ENCODE measurements around the gene LTB4R2. TPM values are rescaled to one million over a fixed set of nuclear protein-coding genes. Genes with fewer than 3 reads are reported as not detected.
A peak's percentile ranks its signal among the peaks of the same experiment; 100 is the strongest.

LTB4R2 gene, protein sequence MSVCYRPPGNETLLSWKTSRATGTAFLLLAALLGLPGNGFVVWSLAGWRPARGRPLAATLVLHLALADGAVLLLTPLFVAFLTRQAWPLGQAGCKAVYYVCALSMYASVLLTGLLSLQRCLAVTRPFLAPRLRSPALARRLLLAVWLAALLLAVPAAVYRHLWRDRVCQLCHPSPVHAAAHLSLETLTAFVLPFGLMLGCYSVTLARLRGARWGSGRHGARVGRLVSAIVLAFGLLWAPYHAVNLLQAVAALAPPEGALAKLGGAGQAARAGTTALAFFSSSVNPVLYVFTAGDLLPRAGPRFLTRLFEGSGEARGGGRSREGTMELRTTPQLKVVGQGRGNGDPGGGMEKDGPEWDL
- 10 to 100 TPM; 17.8 to 18.7 TPM for total RNA-seq

- H3K9me3 Mint-ChIP-seq (ENCODE audit: insufficient read depth), result no peaks in the 10 kb centered on the region
- ATAC-seq (no peak), DNase-seq (no peak)
- POLR2A ChIA-PET, result interaction anchor here (0.7 to 4.4 kb wide), 12 partner anchors 9 to 174 kb away, joined by 3 to 23 read pairs (median 4); partner anchors contain the start of genes CBLN3, CHMP4A, DHRS1 and IRF9
- peaks cover 73% of the 10 kb centered on the region for H3K4me1 Mint-ChIP-seq (ENCODE audit: low read depth)
- CTCF ChIA-PET, result interaction anchor here (0.8 to 26.4 kb wide), 20 partner anchors 10 to 192 kb away, joined by 3 to 801 read pairs (median 12); partner anchors contain the start of genes ADCY4, CBLN3, DHRS1 and GMPR2
- no peaks in the 10 kb centered on the region for H3K27me3 Mint-ChIP-seq (ENCODE audit: low read depth)
- peak within 1 kb of the TSS; percentile 94 for H3K27ac Mint-ChIP-seq
- peak within 1 kb of the TSS; percentile 72 for H3K4me3 Mint-ChIP-seq
- peaks cover 79% of the 10 kb centered on the region for H3K36me3 Mint-ChIP-seq (ENCODE audit: low read depth)
Observed at GRCh38 chr14:24309538-24310264, at the start of gene LTB4R2. Gene LTB4R2, plus strand, starts transcription at chr14:24310140. Its CDS starts 525 bp downstream, at chr14:24310665.

- no peaks in the 10 kb centered on the region for H3K4me1 Mint-ChIP-seq (ENCODE audit: low read depth)
- no peaks in the 10 kb centered on the region for H3K9me3 Mint-ChIP-seq (ENCODE audit: insufficient read depth)
- no peak overlapping the region for H3K27ac Mint-ChIP-seq
- CTCF ChIA-PET, result no interaction called here
- no peaks in the 10 kb centered on the region for H3K27me3 Mint-ChIP-seq (ENCODE audit: low read depth)
- H3K36me3 Mint-ChIP-seq (ENCODE audit: low read depth), result no peaks in the 10 kb centered on the region
- no peak for ATAC-seq
- no peak overlapping the region for H3K4me3 Mint-ChIP-seq
- POLR2A ChIA-PET, result no interaction called here
- no peak for DNase-seq
Observed at GRCh38 chr14:24260780-24261157, 49.2 kb upstream of the LTB4R2 start.

- Mint-ChIP-seq H3K9me3 (ENCODE audit: insufficient read depth) (no peaks in the 10 kb centered on the region), H3K4me1 (ENCODE audit: low read depth) (no peaks in the 10 kb centered on the region), H3K27ac (no peak overlapping the region), H3K27me3 (ENCODE audit: low read depth) (no peaks in the 10 kb centered on the region), H3K36me3 (ENCODE audit: low read depth) (peaks cover 3% of the 10 kb centered on the region), H3K4me3 (no peak overlapping the region)
- DNase-seq, result no peak
- ATAC-seq, result no peak
- ChIA-PET POLR2A (interaction anchor here (1.5 kb wide), 2 partner anchors 9 to 10 kb away, joined by 4 to 5 read pairs; partner anchors contain the start of gene RABGGTA), CTCF (interaction anchor here (0.8 to 1.6 kb wide), 4 partner anchors 9 to 46 kb away, joined by 3 to 5 read pairs (median 4); partner anchors contain the start of genes CIDEB, RABGGTA and TINF2)
Observed at GRCh38 chr14:24261256-24261968, 48.5 kb upstream of the LTB4R2 start.

DNA sequence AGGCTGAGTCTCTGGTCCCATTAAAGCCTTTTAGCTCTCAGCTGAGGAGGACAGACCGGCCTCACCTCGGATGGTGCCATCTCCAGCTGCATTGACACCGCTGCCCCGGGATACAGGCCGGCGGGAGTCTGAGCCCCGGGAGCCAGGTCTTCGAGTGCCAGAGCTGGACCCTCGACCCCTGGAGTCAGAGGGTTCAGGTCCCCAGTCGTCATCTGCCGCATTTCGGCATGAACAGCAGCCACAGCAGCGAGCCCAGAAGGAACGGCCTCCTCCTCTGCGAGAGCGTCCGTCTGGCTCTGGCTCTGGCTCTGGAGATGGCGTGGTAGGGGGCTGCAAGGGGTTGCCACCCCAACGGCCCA, 48.0 kb upstream of the LTB4R2 start:
- no peaks in the 10 kb centered on the region for H3K9me3 Mint-ChIP-seq (ENCODE audit: insufficient read depth)
- no peak overlapping the region for H3K4me3 Mint-ChIP-seq
- DNase-seq, result no peak
- POLR2A ChIA-PET, result interaction anchor here (1.1 to 1.5 kb wide), 3 partner anchors 9 to 15 kb away, joined by 4 to 5 read pairs (median 4); partner anchors contain the start of gene RABGGTA
- no peak overlapping the region for H3K27ac Mint-ChIP-seq
- H3K4me1 Mint-ChIP-seq (ENCODE audit: low read depth), result no peaks in the 10 kb centered on the region
- CTCF ChIA-PET, result interaction anchor here (0.7 to 1.6 kb wide), 6 partner anchors 9 to 46 kb away, joined by 3 to 5 read pairs (median 4); partner anchors contain the start of genes CIDEB, MDP1, RABGGTA and TINF2
- no peaks in the 10 kb centered on the region for H3K27me3 Mint-ChIP-seq (ENCODE audit: low read depth)
- no peak for ATAC-seq
- H3K36me3 Mint-ChIP-seq (ENCODE audit: low read depth), result peaks cover 8% of the 10 kb centered on the region

- no peak for ATAC-seq
- no peaks in the 10 kb centered on the region for H3K4me1 Mint-ChIP-seq (ENCODE audit: low read depth)
- POLR2A ChIA-PET, result interaction anchor here (1.1 to 1.5 kb wide), 3 partner anchors 8 to 16 kb away, joined by 4 to 5 read pairs (median 4); partner anchors contain the start of gene RABGGTA
Observed at GRCh38 chr14:24262821-24263733, 46.9 kb upstream of the LTB4R2 start, which contains the start of gene TGM1. Gene TGM1, minus strand, starts transcription at chr14:24263177. Its CDS starts 825 bp downstream, at chr14:24262352.

GRCh38 chr14:24263848-24264247, 46.1 kb upstream of the LTB4R2 start:
- peaks cover 16% of the 10 kb centered on the region for H3K36me3 Mint-ChIP-seq (ENCODE audit: low read depth)
- ChIA-PET CTCF (interaction anchor here (0.9 kb wide), 1 partner anchor 44 kb away, joined by 3 read pairs; the partner anchor contains the start of gene CIDEB), POLR2A (no interaction called here)
- no peaks in the 10 kb centered on the region for H3K9me3 Mint-ChIP-seq (ENCODE audit: insufficient read depth)
- no peaks in the 10 kb centered on the region for H3K4me1 Mint-ChIP-seq (ENCODE audit: low read depth)
- no peaks in the 10 kb centered on the region for H3K27me3 Mint-ChIP-seq (ENCODE audit: low read depth)
- H3K27ac Mint-ChIP-seq, result no peak overlapping the region
- DNase-seq (no peak), ATAC-seq (no peak)
- H3K4me3 Mint-ChIP-seq, result no peak overlapping the region

More at GRCh38 chr14:24262821-24263733, 46.9 kb upstream of the LTB4R2 start, which contains the start of gene TGM1:
- H3K9me3 Mint-ChIP-seq (ENCODE audit: insufficient read depth), result no peaks in the 10 kb centered on the region
- no peak within 1 kb of the TSS for H3K27ac Mint-ChIP-seq
- peaks cover 14% of the 10 kb centered on the region for H3K36me3 Mint-ChIP-seq (ENCODE audit: low read depth)
- H3K4me3 Mint-ChIP-seq, result no peak within 1 kb of the TSS
- no peaks in the 10 kb centered on the region for H3K27me3 Mint-ChIP-seq (ENCODE audit: low read depth)
- DNase-seq, result no peak
- CTCF ChIA-PET, result interaction anchor here (0.9 to 1.6 kb wide), 5 partner anchors 8 to 47 kb away, joined by 3 to 5 read pairs (median 4); partner anchors contain the start of genes CIDEB, MDP1 and RABGGTA

DNA sequence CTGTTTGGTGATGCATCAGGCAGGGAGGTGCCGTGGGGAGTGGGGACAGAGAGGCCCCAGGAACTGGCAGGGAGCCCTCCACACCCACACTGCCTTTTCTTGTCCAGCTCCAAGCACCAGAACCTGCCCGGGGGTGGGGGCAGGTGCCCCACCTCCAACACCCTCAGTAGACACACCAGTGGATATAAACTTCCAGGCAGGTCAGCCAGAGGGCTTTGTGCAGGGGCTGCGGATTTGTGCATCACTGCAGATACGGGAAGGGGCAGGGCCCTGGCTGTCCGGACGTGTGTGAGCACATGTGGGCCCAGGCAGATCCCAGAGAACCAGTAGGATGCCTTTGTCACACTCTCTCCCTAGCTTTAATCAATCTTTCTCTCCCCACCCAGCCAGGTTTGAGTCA, 45.6 kb upstream of the LTB4R2 start:
- no peaks in the 10 kb centered on the region for H3K9me3 Mint-ChIP-seq (ENCODE audit: insufficient read depth)
- H3K27me3 Mint-ChIP-seq (ENCODE audit: low read depth), result no peaks in the 10 kb centered on the region
- no peak overlapping the region for H3K27ac Mint-ChIP-seq
- DNase-seq (no peak), ATAC-seq (no peak)
- H3K36me3 Mint-ChIP-seq (ENCODE audit: low read depth), result peaks cover 18% of the 10 kb centered on the region
- ChIA-PET POLR2A (no interaction called here), CTCF (interaction anchor here (1.4 kb wide), 1 partner anchor 69 kb away, joined by 3 read pairs; no protein-coding TSS in a partner anchor)
- H3K4me3 Mint-ChIP-seq, result no peak overlapping the region
- H3K4me1 Mint-ChIP-seq (ENCODE audit: low read depth), result peaks cover 3% of the 10 kb centered on the region

- POLR2A ChIA-PET, result interaction anchor here (0.9 to 1.0 kb wide), 2 partner anchors 16 to 24 kb away, joined by 3 read pairs; partner anchors contain the start of gene TINF2
- DNase-seq (no peak), ATAC-seq (no peak)
- CTCF ChIA-PET, result interaction anchor here (1.8 to 1.9 kb wide), 2 partner anchors 24 to 30 kb away, joined by 5 to 9 read pairs; partner anchors contain the start of gene TINF2
- Mint-ChIP-seq H3K36me3 (ENCODE audit: low read depth) (peaks cover 21% of the 10 kb centered on the region), H3K27me3 (ENCODE audit: low read depth) (no peaks in the 10 kb centered on the region), H3K9me3 (ENCODE audit: insufficient read depth) (no peaks in the 10 kb centered on the region), H3K4me1 (ENCODE audit: low read depth) (peaks cover 17% of the 10 kb centered on the region), H3K4me3 (no peak overlapping the region), H3K27ac (no peak overlapping the region)
Observed at GRCh38 chr14:24266344-24267244, 43.3 kb upstream of the LTB4R2 start.

GRCh38 chr14:24267516-24267915, 42.4 kb upstream of the LTB4R2 start:
- Mint-ChIP-seq H3K4me1 (ENCODE audit: low read depth) (peaks cover 26% of the 10 kb centered on the region), H3K36me3 (ENCODE audit: low read depth) (peaks cover 21% of the 10 kb centered on the region), H3K4me3 (no peak overlapping the region), H3K27me3 (ENCODE audit: low read depth) (no peaks in the 10 kb centered on the region), H3K9me3 (ENCODE audit: insufficient read depth) (no peaks in the 10 kb centered on the region), H3K27ac (no peak overlapping the region)
- DNase-seq, result no peak
- no peak for ATAC-seq
- POLR2A ChIA-PET, result interaction anchor here (1.0 to 5.0 kb wide), 2 partner anchors 20 to 25 kb away, joined by 3 to 48 read pairs; partner anchors contain the start of gene TINF2
- CTCF ChIA-PET, result interaction anchor here (1.9 kb wide), 1 partner anchor 29 kb away, joined by 5 read pairs; no protein-coding TSS in a partner anchor
